ENCODE measurements around the gene UNC5B.

DNA sequence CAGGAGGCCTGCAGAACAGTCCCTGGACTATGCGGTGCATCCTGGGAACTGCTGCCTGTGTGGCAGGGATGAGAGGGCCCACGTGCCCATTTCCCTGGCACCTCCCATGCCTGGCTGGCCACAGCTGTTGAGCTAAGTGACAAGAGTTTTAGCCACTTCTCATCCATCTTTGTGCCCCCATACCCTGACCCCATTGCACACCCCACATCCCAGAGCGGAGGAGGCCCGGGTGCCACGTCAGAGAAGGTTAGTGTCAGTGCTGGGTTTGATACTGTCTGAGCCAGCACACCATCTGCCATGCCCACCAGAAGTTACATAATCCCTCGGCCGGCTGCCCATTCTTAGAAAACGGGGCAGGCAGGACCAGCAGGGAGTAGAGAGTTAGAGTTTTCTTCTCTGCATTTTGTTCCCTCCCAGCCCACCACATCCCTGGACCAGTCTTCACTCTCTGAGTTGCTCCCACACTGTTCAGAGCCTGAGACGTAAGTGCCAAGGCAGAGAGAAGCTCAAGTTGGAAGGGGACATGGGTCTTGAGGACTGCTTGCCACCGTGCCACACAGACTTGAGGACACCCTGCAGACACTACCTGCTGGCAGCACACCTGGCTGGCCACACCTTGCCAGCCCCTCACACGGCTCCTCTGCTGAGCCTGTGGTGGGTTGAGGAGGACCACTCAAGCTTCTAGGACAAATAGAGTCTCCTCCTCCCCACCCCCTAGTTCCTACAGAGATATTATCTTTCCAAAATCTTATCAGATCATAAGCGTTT, 13.1 kb downstream of the UNC5B start:
- TF ChIP-seq, protein P1, sequence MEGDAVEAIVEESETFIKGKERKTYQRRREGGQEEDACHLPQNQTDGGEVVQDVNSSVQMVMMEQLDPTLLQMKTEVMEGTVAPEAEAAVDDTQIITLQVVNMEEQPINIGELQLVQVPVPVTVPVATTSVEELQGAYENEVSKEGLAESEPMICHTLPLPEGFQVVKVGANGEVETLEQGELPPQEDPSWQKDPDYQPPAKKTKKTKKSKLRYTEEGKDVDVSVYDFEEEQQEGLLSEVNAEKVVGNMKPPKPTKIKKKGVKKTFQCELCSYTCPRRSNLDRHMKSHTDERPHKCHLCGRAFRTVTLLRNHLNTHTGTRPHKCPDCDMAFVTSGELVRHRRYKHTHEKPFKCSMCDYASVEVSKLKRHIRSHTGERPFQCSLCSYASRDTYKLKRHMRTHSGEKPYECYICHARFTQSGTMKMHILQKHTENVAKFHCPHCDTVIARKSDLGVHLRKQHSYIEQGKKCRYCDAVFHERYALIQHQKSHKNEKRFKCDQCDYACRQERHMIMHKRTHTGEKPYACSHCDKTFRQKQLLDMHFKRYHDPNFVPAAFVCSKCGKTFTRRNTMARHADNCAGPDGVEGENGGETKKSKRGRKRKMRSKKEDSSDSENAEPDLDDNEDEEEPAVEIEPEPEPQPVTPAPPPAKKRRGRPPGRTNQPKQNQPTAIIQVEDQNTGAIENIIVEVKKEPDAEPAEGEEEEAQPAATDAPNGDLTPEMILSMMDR (IDR thresholded peaks at IDR 0.05; ENCODE audit: insufficient read depth, low read length) = no peak
- no peak for TF ChIP-seq POLR2AphosphoS5 (IDR thresholded peaks at IDR 0.05; ENCODE audit: low read depth)
